H1 (cell line): ENCODE results near the gene OPN3.

Experiments
- BRCA1 ChIP-seq: IDR thresholded peaks from 2 replicates; pipeline ENCODE4 v1.6.1; 2012; ENCODE audit warnings: low read depth, low read length, improper control_type of control experiment
- CBX5 ChIP-seq: fragments of 300-800, 300-1000 bp; sonication (generic); IDR thresholded peaks from 2 replicates; pipeline ENCODE4 v1.7.1; 2016; ENCODE audit warnings: antibody characterized with exemption, low read length, low read depth
- EZH2 ChIP-seq: fragments of 200-600 bp; sonication (generic); IDR thresholded peaks from 2 replicates; pipeline ENCODE4 v1.7.1; 2012; ENCODE audit warnings: low read depth, mild to moderate bottlenecking, moderate library complexity, low read length, inconsistent platforms; ENCODE audit not compliant: severe bottlenecking
- POLR2A ChIP-seq, 2 experiments: IDR thresholded peaks; 1 replicate in 1 of 2; 2 replicates in 1 of 2; pipeline ENCODE4 v1.6.1; 2011; ENCODE audit warnings: low read depth in 2 of 2, low read length in 2 of 2, mild to moderate bottlenecking in 2 of 2; ENCODE audit errors: control extremely low read depth in 1 of 2
- RFX5 ChIP-seq: IDR thresholded peaks from 2 replicates; pipeline ENCODE4 v1.6.1; 2011; ENCODE audit warnings: low read depth, low read length, improper control_type of control experiment, borderline replicate concordance
- SIN3A ChIP-seq, 2 experiments: IDR thresholded peaks in 1 of 2; conservative IDR thresholded peaks in 1 of 2; 2 replicates each; pipeline ENCODE4 v1.6.1; 2011 to 2012; ENCODE audit warnings: low read length in 2 of 2, improper control_type of control experiment in 1 of 2, low read depth in 1 of 2, mild to moderate bottlenecking in 1 of 2
- TF ChIP-seq, protein P1 (sequence below), 3 experiments: IDR thresholded peaks; 1 replicate in 2 of 3; 2 replicates in 1 of 3; pipeline versions ENCODE4 v1.5.1 to v1.6.1; 2011; ENCODE audit warnings: low read length in 3 of 3, mild to moderate bottlenecking in 3 of 3, inconsistent platforms in 2 of 3, low read depth in 1 of 3, moderate library complexity in 1 of 3; ENCODE audit not compliant: insufficient read depth in 1 of 3; ENCODE audit errors: control extremely low read depth in 1 of 3
- TF ChIP-seq, protein P2 (sequence below): IDR thresholded peaks from 2 replicates; pipeline ENCODE4 v1.6.1; 2012; ENCODE audit warnings: inconsistent platforms

DNA sequence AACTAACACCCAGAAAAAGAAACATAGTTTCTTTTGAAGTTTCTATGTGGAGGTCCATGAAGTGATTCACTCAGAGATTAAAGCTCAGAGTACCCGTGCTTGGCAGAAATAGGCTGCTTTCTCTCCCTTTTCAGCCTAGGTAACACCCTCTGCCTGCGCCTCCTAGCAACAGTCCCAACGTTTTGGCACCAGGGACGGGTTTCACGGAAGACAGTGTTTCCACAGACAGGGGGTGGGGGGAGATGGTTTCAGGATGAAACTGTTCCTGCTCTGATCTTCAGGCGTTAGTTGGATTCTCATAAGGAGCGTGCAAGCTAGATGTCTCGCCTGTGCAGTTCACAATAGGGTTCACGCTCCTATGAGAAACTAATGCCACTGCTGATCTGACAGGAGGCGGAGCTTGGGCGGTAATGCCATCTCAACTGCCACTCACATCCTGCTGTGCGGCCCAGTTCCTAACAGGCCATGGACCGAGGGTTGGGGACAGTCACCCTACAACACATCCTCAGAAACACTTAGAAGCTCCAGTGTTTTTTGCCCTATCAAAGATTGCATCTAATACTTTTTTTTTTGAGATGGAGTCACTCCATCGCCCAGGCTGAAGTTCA is 53.2 kb downstream of the OPN3 start:
- TF ChIP-seq, protein P1, sequence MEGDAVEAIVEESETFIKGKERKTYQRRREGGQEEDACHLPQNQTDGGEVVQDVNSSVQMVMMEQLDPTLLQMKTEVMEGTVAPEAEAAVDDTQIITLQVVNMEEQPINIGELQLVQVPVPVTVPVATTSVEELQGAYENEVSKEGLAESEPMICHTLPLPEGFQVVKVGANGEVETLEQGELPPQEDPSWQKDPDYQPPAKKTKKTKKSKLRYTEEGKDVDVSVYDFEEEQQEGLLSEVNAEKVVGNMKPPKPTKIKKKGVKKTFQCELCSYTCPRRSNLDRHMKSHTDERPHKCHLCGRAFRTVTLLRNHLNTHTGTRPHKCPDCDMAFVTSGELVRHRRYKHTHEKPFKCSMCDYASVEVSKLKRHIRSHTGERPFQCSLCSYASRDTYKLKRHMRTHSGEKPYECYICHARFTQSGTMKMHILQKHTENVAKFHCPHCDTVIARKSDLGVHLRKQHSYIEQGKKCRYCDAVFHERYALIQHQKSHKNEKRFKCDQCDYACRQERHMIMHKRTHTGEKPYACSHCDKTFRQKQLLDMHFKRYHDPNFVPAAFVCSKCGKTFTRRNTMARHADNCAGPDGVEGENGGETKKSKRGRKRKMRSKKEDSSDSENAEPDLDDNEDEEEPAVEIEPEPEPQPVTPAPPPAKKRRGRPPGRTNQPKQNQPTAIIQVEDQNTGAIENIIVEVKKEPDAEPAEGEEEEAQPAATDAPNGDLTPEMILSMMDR (IDR thresholded peaks at IDR 0.05; ENCODE audit: control extremely low read depth in 1 of 3, insufficient read depth in 1 of 3, low read depth in 1 of 3, low read length in 3 of 3): no peak
- TF ChIP-seq RFX5 (no peak), EZH2 (no peak), CBX5 (no peak), POLR2A (IDR thresholded peaks at IDR 0.05; ENCODE audit: control extremely low read depth in 1 of 2, low read depth in 2 of 2, low read length in 2 of 2) (no peak), SIN3A (conservative IDR thresholded peaks at IDR 0.05 in 1 of 2, IDR thresholded peaks at IDR 0.05 in 1 of 2; ENCODE audit: low read depth in 1 of 2, low read length in 2 of 2) (no peak), BRCA1 (no peak)
- TF ChIP-seq, protein P2, sequence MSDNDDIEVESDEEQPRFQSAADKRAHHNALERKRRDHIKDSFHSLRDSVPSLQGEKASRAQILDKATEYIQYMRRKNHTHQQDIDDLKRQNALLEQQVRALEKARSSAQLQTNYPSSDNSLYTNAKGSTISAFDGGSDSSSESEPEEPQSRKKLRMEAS: no peak
